Endothelial cell of umbilical vein (primary cell): ENCODE measurements around the gene DISP3. TPM values are rescaled to one million over a fixed set of nuclear protein-coding genes. Genes with fewer than 3 reads are reported as not detected.

Experiments used
- BruUV-seq: library from RNA; stranded (reverse); fragments of 400-500 nt; replicated peaks from 2 replicates; lab custom pipeline; 2021; lab: Mats Ljungman, UMichigan
- CTCF ChIA-PET: fragments of 300-600, 350-600 bp; sonication (Branson Sonifier 250); formaldehyde crosslinking; loops from one replicate; lab custom pipeline; 2021; ENCODE audit warnings: antibody characterized with exemption, inconsistent platforms; lab: Charles Lee
- POLR2A ChIA-PET: fragments of 300-600, 350-600 bp; sonication (Branson Sonifier 250); formaldehyde crosslinking; loops from one replicate; lab custom pipeline; 2021; ENCODE audit warnings: antibody characterized with exemption, inconsistent platforms; lab: Charles Lee
- DNase-seq: peaks from one replicate; pipeline ENCODE4 v3.0.0-alpha.2; 2011; ENCODE audit warnings: low read depth, low spot score
- FAIRE-seq: peaks from 2 replicates; lab custom pipeline; 2011; peaks lifted over from hg19 to GRCh38; lab: Jason Lieb, UNC
- H2AFZ ChIP-seq: 2 replicates; pipeline ENCODE4 v1.6.0; 2012; ENCODE audit warnings: low read depth, low read length, control low read depth, inconsistent platforms
- H3K27ac ChIP-seq: 2 replicates; pipeline ENCODE4 v1.5.1; 2011; ENCODE audit warnings: low read depth, mild to moderate bottlenecking, control low read depth, low read length, moderate library complexity; ENCODE audit not compliant: insufficient read depth
- H3K27me3 ChIP-seq, 2 experiments: 2 replicates each; pipeline versions ENCODE4 v1.6.0 to v1.6.1; 2011; ENCODE audit warnings: low read length in 2 of 2, mixed read lengths in 1 of 2; ENCODE audit not compliant: control insufficient read depth in 2 of 2, insufficient read depth in 2 of 2
- H3K36me3 ChIP-seq, 2 experiments: 2 replicates in 1 of 2; 3 replicates in 1 of 2; pipeline ENCODE4 v1.5.1; 2011; ENCODE audit warnings: low read length in 2 of 2, mild to moderate bottlenecking in 1 of 2, moderate library complexity in 1 of 2; ENCODE audit not compliant: control insufficient read depth in 2 of 2, insufficient read depth in 2 of 2; ENCODE audit errors: extremely low read depth in 1 of 2
- H3K4me1 ChIP-seq: 3 replicates; pipeline ENCODE4 v1.5.1; 2011; ENCODE audit warnings: mild to moderate bottlenecking, low read length; ENCODE audit not compliant: control insufficient read depth, insufficient read depth; ENCODE audit errors: extremely low read depth
- H3K4me2 ChIP-seq: 2 replicates; pipeline ENCODE4 v1.6.1; 2011; ENCODE audit warnings: low read length, control low read depth, mixed read lengths; ENCODE audit not compliant: insufficient read depth
- H3K4me3 ChIP-seq, 3 experiments: fragments of 200-600 bp in 1 of 3; sonication (generic), shearing (Covaris generic) in 1 of 3; replicated peaks in 1 of 3; 2 replicates each; pipeline ENCODE4 v1.5.1; 2011 to 2016; ENCODE audit warnings: control low read depth in 3 of 3, low read length in 3 of 3, mild to moderate bottlenecking in 2 of 3, inconsistent platforms in 1 of 3, low read depth in 1 of 3, moderate library complexity in 1 of 3; ENCODE audit not compliant: insufficient read depth in 1 of 3
- H3K79me2 ChIP-seq: 2 replicates; pipeline ENCODE4 v1.6.0; 2012; ENCODE audit warnings: low read length, inconsistent platforms; ENCODE audit not compliant: control insufficient read depth, insufficient read depth
- H3K9ac ChIP-seq: replicated peaks from 2 replicates; pipeline ENCODE3; 2011; ENCODE audit warnings: low read length, control low read depth; ENCODE audit not compliant: insufficient read depth; ENCODE audit errors: extremely low read depth
- H3K9me1 ChIP-seq: replicated peaks from 3 replicates; pipeline ENCODE4 v1.6.0; 2011; ENCODE audit warnings: mild to moderate bottlenecking, low read length; ENCODE audit not compliant: control insufficient read depth, insufficient read depth; ENCODE audit errors: extremely low read depth
- H3K9me3 ChIP-seq: replicated peaks from 2 replicates; pipeline ENCODE4 v1.5.1; 2012; ENCODE audit warnings: low read length, inconsistent platforms; ENCODE audit not compliant: control insufficient read depth, insufficient read depth
- H4K20me1 ChIP-seq: replicated peaks from 2 replicates; pipeline ENCODE3; 2011; ENCODE audit warnings: mild to moderate bottlenecking, low read length; ENCODE audit not compliant: control insufficient read depth, insufficient read depth; ENCODE audit errors: extremely low read depth
- EZH2 ChIP-seq: IDR thresholded peaks from 2 replicates; pipeline ENCODE4 v1.6.1; 2012; ENCODE audit warnings: borderline replicate concordance, low read depth, mild to moderate bottlenecking, moderate library complexity, low read length, inconsistent platforms; ENCODE audit not compliant: severe bottlenecking
- FOS ChIP-seq: IDR thresholded peaks from 2 replicates; pipeline ENCODE4 v1.6.1; 2011; ENCODE audit warnings: mild to moderate bottlenecking, low read length, moderate library complexity, borderline replicate concordance; ENCODE audit not compliant: insufficient read depth
- GATA2 ChIP-seq: IDR thresholded peaks from 2 replicates; pipeline ENCODE4 v1.7.0; 2011; ENCODE audit warnings: low read depth, mild to moderate bottlenecking, moderate library complexity, mixed read lengths, low read length; ENCODE audit not compliant: insufficient read length, insufficient read depth
- JUN ChIP-seq: IDR thresholded peaks from 2 replicates; pipeline ENCODE4 v1.6.1; 2011; ENCODE audit warnings: borderline replicate concordance, low read depth; ENCODE audit not compliant: insufficient read length, insufficient read depth
- MAX ChIP-seq: IDR thresholded peaks from 2 replicates; pipeline ENCODE4 v1.6.1; 2011; ENCODE audit not compliant: insufficient read depth, insufficient read length
- MYC ChIP-seq: IDR thresholded peaks from one replicate; pipeline ENCODE4 v1.6.1; 2011; ENCODE audit warnings: mild to moderate bottlenecking, low read depth, low read length
- POLR2A ChIP-seq: IDR thresholded peaks from 2 replicates; pipeline ENCODE4 v1.6.1; 2012; ENCODE audit warnings: low read depth, mild to moderate bottlenecking, control low read depth, low read length
- POLR2AphosphoS5 ChIP-seq: IDR thresholded peaks from 2 replicates; pipeline ENCODE4 v1.6.1; 2012; ENCODE audit warnings: low read depth, mild to moderate bottlenecking, control low read depth, low read length, moderate library complexity; ENCODE audit not compliant: insufficient read depth
- dilution Hi-C: fragments of 300-500 bp; cut with MboI; formaldehyde crosslinking; loops from one replicate; pipeline ENCODE4 v1.15.0; 2019; ENCODE audit warnings: low sequenced_read_pairs; ENCODE audit not compliant: extremely low pct_ligation_motif_present
- intact Hi-C: fragments of 100-400 bp; cut with micrococcal nuclease; formaldehyde crosslinking; loops from one replicate; pipeline ENCODE4 v1.10.0; 2022
- polyA plus RNA-seq, 4 experiments: library from polyadenylated mRNA; depleted of rRNA in 3 of 4; stranded (reverse) in 3 of 4; unstranded in 1 of 4; fragments of >200 nt; gene quantifications; 2 replicates each; pipeline versions ENCODE4 v1.2.1 to v1.2.3, GENCODE V29; 2011 to 2012; ENCODE audit warnings: missing spikeins in 1 of 4
- total RNA-seq: library from RNA; stranded (reverse); gene quantifications from 2 replicates; pipeline ENCODE4 v1.2.3, GENCODE V29; 2021
- TF ChIP-seq, protein P1 (sequence below), 2 donors: IDR thresholded peaks; 1 replicate in 1 of 2; 2 replicates in 1 of 2; pipeline ENCODE4 v1.5.1; 2011; ENCODE audit warnings: low read length in 2 of 2, mild to moderate bottlenecking in 2 of 2, moderate library complexity in 2 of 2, control low read depth in 1 of 2, inconsistent platforms in 1 of 2, low read depth in 1 of 2; ENCODE audit not compliant: insufficient read depth in 1 of 2; ENCODE audit errors: extremely low read depth in 1 of 2

Gene DISP3
- total and polyA plus RNA-seq, 2 donors (not counting 3 experiments of a cell fraction or from before 2014, with no cell fraction given), result 0.26 to 0.49 TPM

DNA sequence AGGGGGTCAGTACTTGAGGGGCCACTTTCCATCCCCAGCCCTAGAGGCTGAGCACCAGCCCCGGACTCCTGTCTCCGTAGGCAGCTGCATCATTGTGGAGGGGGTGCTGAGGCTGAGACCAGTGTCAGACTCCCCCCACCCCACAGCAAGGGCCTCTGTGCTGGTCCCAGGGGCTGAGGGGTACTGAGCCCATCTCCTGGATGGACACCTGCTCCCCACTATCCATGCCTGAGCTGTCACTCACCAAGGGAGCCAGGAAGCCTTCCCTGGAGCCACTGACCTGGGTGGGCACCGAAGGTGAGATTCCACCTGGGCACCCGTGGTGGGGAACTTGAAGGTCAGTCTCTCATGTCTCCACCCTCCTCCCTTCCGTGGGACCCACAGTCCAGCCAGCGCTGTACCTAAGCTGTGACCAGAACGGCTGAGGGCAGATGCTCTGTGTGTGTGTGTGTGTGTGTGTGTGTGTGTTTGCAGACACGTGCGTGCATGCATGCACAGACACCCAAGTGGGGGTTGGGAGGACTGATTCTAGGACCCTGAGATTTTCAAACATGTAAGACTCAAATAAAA, 9.3 kb downstream of the DISP3 start:
- intact Hi-C loops, result no loop called here
- Histone ChIP-seq H3K36me3 (no peaks in the 10 kb centered on the region), H3K4me2 (no peak overlapping the region), H3K4me3 (no peak overlapping the region), H3K27me3 (no peaks in the 10 kb centered on the region), H3K9me3 (no peaks in the 10 kb centered on the region), H3K27ac (no peak overlapping the region), H4K20me1 (no peaks in the 10 kb centered on the region), H3K9ac (no peak overlapping the region), H3K79me2 (no peaks in the 10 kb centered on the region), H2AFZ (no peak overlapping the region), H3K4me1 (no peaks in the 10 kb centered on the region), H3K9me1 (no peaks in the 10 kb centered on the region)
- DNase-seq (no peak), FAIRE-seq (no peak)
- no TSS peak for BruUV-seq
- TF ChIP-seq FOS, result no peak
- no peak for TF ChIP-seq POLR2A
- no peak for TF ChIP-seq JUN
- no peak for TF ChIP-seq POLR2AphosphoS5
- TF ChIP-seq GATA2, result no peak
- TF ChIP-seq MAX, result no peak
- no peak for TF ChIP-seq EZH2
- TF ChIP-seq MYC, result no peak
- TF ChIP-seq, protein P1, sequence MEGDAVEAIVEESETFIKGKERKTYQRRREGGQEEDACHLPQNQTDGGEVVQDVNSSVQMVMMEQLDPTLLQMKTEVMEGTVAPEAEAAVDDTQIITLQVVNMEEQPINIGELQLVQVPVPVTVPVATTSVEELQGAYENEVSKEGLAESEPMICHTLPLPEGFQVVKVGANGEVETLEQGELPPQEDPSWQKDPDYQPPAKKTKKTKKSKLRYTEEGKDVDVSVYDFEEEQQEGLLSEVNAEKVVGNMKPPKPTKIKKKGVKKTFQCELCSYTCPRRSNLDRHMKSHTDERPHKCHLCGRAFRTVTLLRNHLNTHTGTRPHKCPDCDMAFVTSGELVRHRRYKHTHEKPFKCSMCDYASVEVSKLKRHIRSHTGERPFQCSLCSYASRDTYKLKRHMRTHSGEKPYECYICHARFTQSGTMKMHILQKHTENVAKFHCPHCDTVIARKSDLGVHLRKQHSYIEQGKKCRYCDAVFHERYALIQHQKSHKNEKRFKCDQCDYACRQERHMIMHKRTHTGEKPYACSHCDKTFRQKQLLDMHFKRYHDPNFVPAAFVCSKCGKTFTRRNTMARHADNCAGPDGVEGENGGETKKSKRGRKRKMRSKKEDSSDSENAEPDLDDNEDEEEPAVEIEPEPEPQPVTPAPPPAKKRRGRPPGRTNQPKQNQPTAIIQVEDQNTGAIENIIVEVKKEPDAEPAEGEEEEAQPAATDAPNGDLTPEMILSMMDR (IDR thresholded peaks at IDR 0.05; ENCODE audit: extremely low read depth in 1 of 2, insufficient read depth in 1 of 2, low read depth in 1 of 2, low read length in 2 of 2), result no peak
- ChIA-PET POLR2A (no interaction called here), CTCF (no interaction called here)
- dilution Hi-C loops, result no loop called here
